SJCRH30 (cell line): Measurements from ENCODE around the gene UACA. TPM values are rescaled to one million over a fixed set of nuclear protein-coding genes. Genes with fewer than 3 reads are reported as not detected.
"Not testable (repeated sequence)": the region's sequence is repeated elsewhere in the genome, so short reads cannot be mapped to it uniquely, and the experiment has no call there.

Experiments used
- DNase-seq, 2 experiments: peaks; one replicate each; pipeline ENCODE4 v3.0.0-alpha.2; 2015 to 2020
- H3K27ac ChIP-seq: fragments of 250-450 bp; sonication (Bioruptor Pico); 2 replicates; pipeline ENCODE4 v1.5.1; 2020; ENCODE audit warnings: mild to moderate bottlenecking, moderate library complexity
- H3K27me3 ChIP-seq: fragments of 250-450 bp; sonication (Bioruptor Pico); 2 replicates; pipeline ENCODE4 v1.5.1; 2020; ENCODE audit warnings: mild to moderate bottlenecking, moderate library complexity
- H3K36me3 ChIP-seq: fragments of 250-450 bp; sonication (Bioruptor Pico); 2 replicates; pipeline ENCODE4 v1.5.1; 2020; ENCODE audit warnings: mild to moderate bottlenecking, moderate library complexity
- H3K4me1 ChIP-seq: fragments of 250-450 bp; sonication (Bioruptor Pico); 2 replicates; pipeline ENCODE4 v1.5.1; 2020; ENCODE audit warnings: mild to moderate bottlenecking, moderate library complexity
- H3K4me3 ChIP-seq: fragments of 250-450 bp; sonication (Bioruptor Pico); 2 replicates; pipeline ENCODE4 v1.5.1; 2020; ENCODE audit warnings: mild to moderate bottlenecking, moderate library complexity
- H3K9me3 ChIP-seq: fragments of 250-450 bp; sonication (Bioruptor Pico); replicated peaks from 2 replicates; pipeline ENCODE4 v1.5.1; 2020; ENCODE audit warnings: mild to moderate bottlenecking, moderate library complexity
- total RNA-seq: library from RNA; depleted of rRNA; stranded (reverse); fragments of >200 nt; shearing (Covaris generic); gene quantifications from 2 replicates; pipeline ENCODE4 v1.2.3, GENCODE V29; 2014

The UACA gene
- total RNA-seq, 1 experiment from 2014 or later, result 47.1 TPM

- Histone ChIP-seq H3K9me3 (peaks cover under 1% of the 10 kb centered on the region; the same call in 1 of the 2 replicates), H3K36me3 (no peaks in the 10 kb centered on the region), H3K4me3 (no peak overlapping the region), H3K27ac (no peak overlapping the region), H3K27me3 (no peaks in the 10 kb centered on the region), H3K4me1 (peaks cover 20% of the 10 kb centered on the region)
- DNase-seq, result no peak
Observed at GRCh38 chr15:70628549-70628896, 134.8 kb downstream of the UACA start.

- no peak overlapping the region; the same call in 1 of the 2 replicates for H3K27ac ChIP-seq
- peak; percentile 75 to 80 for DNase-seq
Observed at GRCh38 chr15:70627734-70628548, 135.4 kb downstream of the UACA start.

DNA sequence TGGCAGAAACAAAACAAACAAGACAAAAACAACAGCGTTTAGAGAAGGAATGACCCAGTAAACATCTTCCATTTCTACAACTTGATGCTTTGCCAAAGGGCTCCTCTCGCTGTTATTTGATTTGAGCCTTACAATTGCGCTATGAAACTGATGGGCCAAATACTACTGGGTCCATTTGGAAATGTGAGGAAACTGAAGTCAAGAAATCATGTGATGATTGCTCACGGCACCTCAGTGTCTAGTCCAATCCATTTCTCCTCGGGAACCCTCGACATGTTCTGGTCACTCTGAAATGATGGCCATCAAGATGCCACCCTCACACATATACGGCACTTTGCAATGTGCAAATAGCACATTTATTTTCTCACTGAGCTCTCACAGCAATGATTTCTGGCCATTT is 136.0 kb downstream of the UACA start:
- H3K36me3 ChIP-seq, result no peaks in the 10 kb centered on the region
- no peak overlapping the region for H3K27ac ChIP-seq
- H3K27me3 ChIP-seq, result no peaks in the 10 kb centered on the region
- DNase-seq, result no peak
- H3K4me1 ChIP-seq, result peaks cover 20% of the 10 kb centered on the region
- H3K9me3 ChIP-seq, result peaks cover 13% of the 10 kb centered on the region
- peak overlapping the region; percentile 6 for H3K4me3 ChIP-seq

More at GRCh38 chr15:70627734-70628548, 135.4 kb downstream of the UACA start:
- Histone ChIP-seq H3K9me3 (peaks cover 6% of the 10 kb centered on the region; the same call in 1 of the 2 replicates), H3K4me1 (peaks cover 20% of the 10 kb centered on the region), H3K4me3 (peak overlapping the region; percentile 6), H3K27me3 (no peaks in the 10 kb centered on the region), H3K36me3 (no peaks in the 10 kb centered on the region)

GRCh38 chr15:70625438-70625837 is 137.9 kb downstream of the UACA start:
- DNase-seq, result no peak
- no peak overlapping the region for H3K4me3 ChIP-seq
- H3K9me3 ChIP-seq, result peaks cover 19% of the 10 kb centered on the region
- no peaks in the 10 kb centered on the region for H3K36me3 ChIP-seq
- no peaks in the 10 kb centered on the region for H3K27me3 ChIP-seq
- H3K4me1 ChIP-seq, result peaks cover 17% of the 10 kb centered on the region
- no peak overlapping the region for H3K27ac ChIP-seq

DNA sequence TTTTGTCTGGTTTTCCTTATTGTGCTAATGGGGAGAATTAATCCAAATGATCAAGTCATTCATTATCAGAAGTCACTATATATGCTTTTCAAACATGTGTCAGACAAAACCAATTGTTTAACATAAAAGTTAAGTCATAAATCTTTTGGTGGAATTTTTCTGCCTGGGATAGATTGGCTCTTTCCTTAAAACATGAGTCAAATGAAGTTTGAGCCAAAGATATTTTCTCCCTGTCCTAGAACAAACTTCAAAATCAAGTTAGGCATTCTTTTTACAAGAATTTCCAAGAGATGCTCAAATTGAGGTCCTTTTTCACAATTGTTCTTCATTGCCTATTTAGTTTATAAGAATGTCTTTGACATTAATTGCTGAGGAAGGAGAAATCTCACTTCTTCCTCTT is 138.3 kb downstream of the UACA start:
- peaks cover 17% of the 10 kb centered on the region for H3K4me1 ChIP-seq
- H3K36me3 ChIP-seq, result no peaks in the 10 kb centered on the region
- H3K27ac ChIP-seq, result no peak overlapping the region
- DNase-seq, result no peak
- H3K9me3 ChIP-seq, result peaks cover 22% of the 10 kb centered on the region
- H3K27me3 ChIP-seq, result no peaks in the 10 kb centered on the region
- H3K4me3 ChIP-seq, result no peak overlapping the region

DNA sequence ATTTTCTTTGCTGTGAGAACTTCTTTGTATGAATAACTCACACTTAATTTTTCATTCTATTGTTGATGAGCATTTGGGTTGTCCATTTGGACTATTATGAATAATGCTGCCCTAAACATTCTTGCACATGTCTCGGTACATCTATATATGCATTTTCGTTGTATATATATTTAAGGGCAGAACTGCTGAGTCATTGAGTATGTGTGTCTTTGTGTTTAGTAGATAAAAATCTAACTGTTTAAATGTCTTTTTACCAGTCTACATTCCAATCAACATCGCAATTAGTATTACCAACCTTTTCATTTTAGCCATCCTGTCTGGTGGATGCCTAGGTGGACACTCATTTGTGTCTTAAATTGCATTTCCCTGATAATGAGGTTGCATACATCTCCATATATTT is 144.4 kb downstream of the UACA start:
- peaks cover 22% of the 10 kb centered on the region for H3K9me3 ChIP-seq
- no peak overlapping the region for H3K4me3 ChIP-seq
- no peak for DNase-seq

GRCh38 chr15:70617911-70618287 is 145.5 kb downstream of the UACA start:
- peak; percentile 80 to 90 for DNase-seq
- no peaks in the 10 kb centered on the region for H3K27me3 ChIP-seq
- peaks cover 15% of the 10 kb centered on the region for H3K4me1 ChIP-seq
- peaks cover 15% of the 10 kb centered on the region for H3K9me3 ChIP-seq
- peak overlapping the region; percentile 27 for H3K27ac ChIP-seq
- H3K4me3 ChIP-seq, result no peak overlapping the region
- no peaks in the 10 kb centered on the region for H3K36me3 ChIP-seq

More for the DNA sequence above, 144.4 kb downstream of the UACA start:
- Histone ChIP-seq H3K27ac (no peak overlapping the region), H3K27me3 (no peaks in the 10 kb centered on the region), H3K36me3 (no peaks in the 10 kb centered on the region), H3K4me1 (peaks cover 15% of the 10 kb centered on the region)

DNA sequence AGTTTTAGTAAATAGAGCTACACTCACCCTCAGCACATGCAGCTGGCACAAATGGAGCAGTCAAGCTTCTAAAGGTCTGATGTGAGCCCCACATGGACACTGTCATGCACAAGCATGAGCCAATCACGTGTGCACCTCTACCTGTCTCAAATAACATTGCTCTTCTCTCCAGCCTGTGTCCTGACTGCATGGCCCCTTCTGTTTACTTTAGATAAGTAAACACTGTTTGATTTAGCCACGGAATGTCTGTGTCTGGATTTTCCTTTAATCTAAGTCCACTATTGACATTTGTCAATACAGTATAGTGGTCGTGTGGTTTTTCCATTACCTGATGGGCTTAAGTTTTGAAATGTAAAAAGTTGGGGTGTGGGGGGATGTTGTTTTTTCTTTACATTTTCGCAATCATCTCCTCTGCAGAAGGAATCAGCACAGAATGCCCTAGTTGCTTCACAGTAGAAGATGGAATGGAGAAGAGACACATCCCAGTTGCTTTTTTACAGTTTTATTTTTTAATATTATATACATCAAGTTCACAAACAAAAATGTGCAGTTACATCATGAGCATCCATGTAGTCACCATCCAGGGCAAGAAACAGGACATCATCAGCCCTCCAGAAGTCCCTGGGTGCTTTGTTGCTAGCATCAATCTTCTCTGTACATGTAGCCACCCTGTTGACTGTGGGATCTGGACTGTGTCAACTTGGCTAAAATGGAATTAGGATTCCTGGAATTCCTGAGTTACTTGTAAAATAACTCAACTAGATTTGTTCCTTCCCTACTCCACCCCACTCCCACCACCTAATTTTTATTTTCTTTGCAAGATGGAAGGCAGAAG is 146.1 kb downstream of the UACA start:
- Histone ChIP-seq H3K27me3 (no peaks in the 10 kb centered on the region), H3K4me3 (no peak overlapping the region), H3K9me3 (peaks cover 9% of the 10 kb centered on the region), H3K27ac (peak overlapping the region; percentile 27), H3K36me3 (no peaks in the 10 kb centered on the region), H3K4me1 (peaks cover 15% of the 10 kb centered on the region)
- DNase-seq, result peak in 1 of 2 experiments; percentile 26

GRCh38 chr15:70616311-70616756 is 147.0 kb downstream of the UACA start:
- not testable (repeated sequence) for H3K36me3 ChIP-seq, H3K9me3 ChIP-seq, H3K27me3 ChIP-seq, H3K4me3 ChIP-seq, H3K27ac ChIP-seq, DNase-seq
- peaks cover 15% of the 10 kb centered on the region for H3K4me1 ChIP-seq

DNA sequence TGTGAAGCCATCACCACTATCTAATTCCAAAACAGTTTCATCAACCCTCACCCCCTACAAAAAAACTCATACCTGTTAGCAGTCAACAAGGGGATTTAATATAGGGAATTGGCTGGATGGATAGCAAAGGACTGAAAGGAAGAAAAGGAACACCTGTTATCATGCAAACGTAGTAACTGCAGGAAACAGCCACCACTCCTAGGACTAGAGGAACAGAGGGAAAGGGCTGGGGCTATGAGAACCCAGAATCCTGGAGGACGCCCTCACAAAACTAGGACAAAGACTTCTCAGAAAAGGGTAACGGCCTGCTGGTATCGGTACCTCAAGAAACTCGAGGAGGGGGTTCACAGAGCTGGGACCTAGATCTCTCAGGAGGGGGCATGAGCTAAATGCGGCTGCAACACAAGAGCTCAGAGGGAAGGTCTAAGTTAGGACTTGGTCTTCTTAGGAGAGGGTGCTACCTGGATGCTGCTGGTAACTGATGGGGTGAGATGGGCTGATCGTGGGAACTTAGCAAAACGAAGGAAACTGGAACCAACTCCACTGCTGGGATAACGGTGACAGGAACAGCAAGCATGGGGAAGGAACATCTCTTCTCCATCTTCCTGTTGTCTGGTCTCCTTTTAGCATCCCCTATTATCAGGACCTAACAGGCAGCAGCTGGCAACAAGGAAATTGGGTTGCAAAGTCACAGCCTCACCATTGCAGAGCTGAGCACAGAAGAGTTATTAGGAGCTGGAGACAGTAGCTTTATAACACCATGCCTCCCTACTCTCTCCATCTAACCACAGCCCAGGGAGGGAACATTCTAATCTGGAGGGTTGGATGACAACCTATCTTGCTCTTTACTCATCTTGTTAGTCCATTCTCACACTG is 147.7 kb downstream of the UACA start:
- Histone ChIP-seq H3K4me3 (no peak overlapping the region), H3K27ac (no peak overlapping the region), H3K4me1 (peaks cover 15% of the 10 kb centered on the region), H3K27me3 (no peaks in the 10 kb centered on the region), H3K36me3 (no peaks in the 10 kb centered on the region), H3K9me3 (peaks cover 7% of the 10 kb centered on the region; the same call in 1 of the 2 replicates)
- no peak for DNase-seq

DNA sequence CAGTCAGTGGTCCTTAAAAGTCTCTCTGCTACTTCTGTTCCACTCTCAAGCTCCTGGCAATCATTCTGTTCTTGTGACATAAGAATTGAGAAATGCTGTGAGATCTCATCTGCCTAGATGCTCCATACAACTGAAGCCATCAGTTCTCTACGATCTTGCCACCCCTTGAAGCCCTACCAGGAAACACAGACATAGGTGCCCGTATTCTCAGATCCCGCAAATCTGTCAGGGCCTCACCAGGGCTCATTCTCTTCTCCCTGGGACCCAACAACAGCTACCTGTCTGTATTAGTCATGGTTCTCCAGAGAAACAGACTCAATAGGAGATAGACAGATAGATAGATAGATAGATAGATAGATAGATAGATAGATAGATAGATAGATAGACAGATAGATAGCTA is 149.1 kb downstream of the UACA start:
- Histone ChIP-seq H3K9me3 (peaks cover 4% of the 10 kb centered on the region; the same call in 1 of the 2 replicates), H3K4me1 (peaks cover 15% of the 10 kb centered on the region), H3K27me3 (no peaks in the 10 kb centered on the region), H3K4me3 (no peak overlapping the region), H3K36me3 (no peaks in the 10 kb centered on the region), H3K27ac (no peak overlapping the region)
- DNase-seq, result no peak

- Histone ChIP-seq H3K4me1 (peaks cover 15% of the 10 kb centered on the region), H3K36me3 (no peaks in the 10 kb centered on the region), H3K27ac (no peak overlapping the region), H3K9me3 (peaks cover 4% of the 10 kb centered on the region; the same call in 1 of the 2 replicates), H3K4me3 (no peak overlapping the region), H3K27me3 (no peaks in the 10 kb centered on the region)
- DNase-seq, result no peak
Observed at GRCh38 chr15:70613271-70613670, 150.1 kb downstream of the UACA start.

GRCh38 chr15:70611286-70611685 is 152.1 kb downstream of the UACA start:
- Histone ChIP-seq H3K27me3 (no peaks in the 10 kb centered on the region), H3K4me3 (no peak overlapping the region), H3K4me1 (no peaks in the 10 kb centered on the region), H3K36me3 (no peaks in the 10 kb centered on the region), H3K27ac (no peak overlapping the region), H3K9me3 (peaks cover 4% of the 10 kb centered on the region; the same call in 1 of the 2 replicates)
- no peak for DNase-seq

DNA sequence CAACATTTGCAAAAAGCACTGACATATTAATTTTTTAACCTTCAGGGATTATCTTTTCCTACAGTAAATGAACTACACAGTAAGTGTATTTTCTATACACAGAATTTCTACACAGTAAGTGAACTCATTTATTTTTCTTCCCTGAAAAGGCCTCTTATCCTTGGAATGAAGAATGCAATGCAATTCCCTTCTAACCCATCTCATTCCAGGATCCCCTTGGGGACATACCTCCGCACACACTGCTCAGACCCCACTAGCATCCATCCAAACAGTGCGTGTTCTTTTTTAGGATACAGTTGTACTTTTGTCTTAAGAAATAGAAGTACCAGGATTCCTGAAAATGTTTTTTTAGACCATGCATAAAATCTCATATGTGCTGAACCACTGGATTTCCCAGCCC is 152.8 kb downstream of the UACA start:
- peaks cover 4% of the 10 kb centered on the region; the same call in 1 of the 2 replicates for H3K9me3 ChIP-seq
- H3K4me3 ChIP-seq, result no peak overlapping the region
- H3K27ac ChIP-seq, result no peak overlapping the region
- no peaks in the 10 kb centered on the region for H3K4me1 ChIP-seq
- no peaks in the 10 kb centered on the region for H3K27me3 ChIP-seq
- no peak for DNase-seq
- no peaks in the 10 kb centered on the region for H3K36me3 ChIP-seq
